Spleen (tissue), 11 donors: ENCODE results near the gene PTPRK. TPM values are rescaled to one million over a fixed set of nuclear protein-coding genes. Genes with fewer than 3 reads are reported as not detected.

Experiments
- DNase-seq: peaks from one replicate; pipeline ENCODE4 v3.0.0-alpha.2; 2020
- H3K27ac ChIP-seq, 8 donors: fragments of 200-600 bp; sonication (generic) in 7 of 8; 1 replicate in 4 of 8; 2 replicates in 4 of 8; pipeline versions ENCODE4 v1.5.0 to v1.8.0; 2016 to 2021; ENCODE audit warnings: inconsistent platforms in 4 of 8, mild to moderate bottlenecking in 4 of 8, moderate library complexity in 1 of 8
- H3K27me3 ChIP-seq, 7 donors: fragments of 200-600 bp; sonication (generic) in 6 of 7; replicated peaks in 1 of 7; 1 replicate in 4 of 7; 2 replicates in 3 of 7; pipeline versions ENCODE4 v1.5.0 to v1.8.0; 2016 to 2021; ENCODE audit warnings: inconsistent platforms in 3 of 7, mild to moderate bottlenecking in 1 of 7
- H3K36me3 ChIP-seq, 6 donors: fragments of 200-600 bp; sonication (generic) in 5 of 6; 1 replicate in 4 of 6; 2 replicates in 2 of 6; pipeline versions ENCODE4 v1.5.0 to v1.8.0; 2016 to 2021; ENCODE audit warnings: inconsistent platforms in 2 of 6
- H3K4me1 ChIP-seq, 6 donors: fragments of 200-600 bp; sonication (generic) in 5 of 6; 1 replicate in 3 of 6; 2 replicates in 3 of 6; pipeline versions ENCODE4 v1.5.0 to v1.8.0; 2016 to 2021; ENCODE audit warnings: inconsistent platforms in 3 of 6
- H3K4me3 ChIP-seq, 8 donors: fragments of 200-600 bp; sonication (generic) in 7 of 8; 1 replicate in 4 of 8; 2 replicates in 4 of 8; pipeline versions ENCODE4 v1.5.0 to v1.8.0; 2016 to 2021; ENCODE audit warnings: inconsistent platforms in 4 of 8, mild to moderate bottlenecking in 4 of 8, moderate library complexity in 2 of 8
- H3K9me3 ChIP-seq, 8 donors: fragments of 200-600 bp; sonication (generic) in 7 of 8; 1 replicate in 4 of 8; 2 replicates in 4 of 8; pipeline versions ENCODE4 v1.5.0 to v1.8.0; 2016 to 2021; ENCODE audit warnings: inconsistent platforms in 4 of 8
- POLR2A ChIP-seq, 3 donors: fragments of 450-650 bp; IDR thresholded peaks; one replicate each; pipeline ENCODE4 v1.5.1; 2017; ENCODE audit warnings: antibody characterized with exemption in 3 of 3, mild to moderate bottlenecking in 1 of 3
- POLR2AphosphoS5 ChIP-seq, 3 donors: sonication (generic); formaldehyde crosslinking; IDR thresholded peaks; one replicate each; pipeline ENCODE4 v1.5.1; 2017; ENCODE audit warnings: antibody characterized with exemption in 3 of 3
- WGBS, 5 donors: extraction: QIAGEN DNeasy Blood & Tissue Kit in 3 of 5; methylation state at CpG; one replicate each; pipeline versions ENCODE4 v1.1.5 to v1.1.7; 2013 to 2018; 5-methylcytosine and 5-hydroxymethylcytosine counted together
- intact Hi-C: fragments of 100-400 bp; cut with DNase I; formaldehyde crosslinking; loops from one replicate; pipeline ENCODE4 v1.15.0; 2023; ENCODE audit warnings: low total_unique reads
- polyA plus RNA-seq, 3 donors: library from polyadenylated mRNA; stranded (reverse); fragments of 200-250 nt; gene quantifications; one replicate each; pipeline ENCODE4 v1.2.1, GENCODE V29; 2013
- total RNA-seq, 7 donors: library from RNA; depleted of rRNA in 3 of 7; stranded (reverse); fragments of >200 nt in 3 of 7; fragmentation: NEBNext Ultra II Directional in 4 of 7; extraction: Animal tissue kit (Norgen Biotek cat#: 25700) in 4 of 7; gene quantifications; one replicate each; pipeline versions ENCODE4 v1.1.0 to v1.2.1, GENCODE V29; 2016 to 2021
- TF ChIP-seq, protein P1 (sequence below), 11 experiments: fragments of 200-600 bp in 7 of 11; fragments of 450-650 bp in 4 of 11; sonication (generic) in 4 of 11; IDR thresholded peaks in 8 of 11; conservative IDR thresholded peaks in 3 of 11; 1 replicate in 7 of 11; 2 replicates in 4 of 11; pipeline versions ENCODE4 v1.4.0 to v1.8.0; 2016 to 2021; ENCODE audit warnings: antibody characterized with exemption in 11 of 11, inconsistent platforms in 4 of 11, mild to moderate bottlenecking in 1 of 11
- donor health status: healthy with polysubstance abuse.
- donor health status: DM: no; HTN: no; CAD: no; lungs with moderate emphysema.
- donor health status: DM: no; HTN: no; CAD: no.
- donor health status: Bipolar disorder and iron deficiency.
- donor health status: healthy.
- donor health status: DM: no; HTN: no; CAD: no.
- donor health status: DM: yes; HTN: yes; CAD: no.

PTPRK gene
- total and polyA plus RNA-seq, 10 donors = 3.3 to 67.8 (median 34.0) TPM

DNA sequence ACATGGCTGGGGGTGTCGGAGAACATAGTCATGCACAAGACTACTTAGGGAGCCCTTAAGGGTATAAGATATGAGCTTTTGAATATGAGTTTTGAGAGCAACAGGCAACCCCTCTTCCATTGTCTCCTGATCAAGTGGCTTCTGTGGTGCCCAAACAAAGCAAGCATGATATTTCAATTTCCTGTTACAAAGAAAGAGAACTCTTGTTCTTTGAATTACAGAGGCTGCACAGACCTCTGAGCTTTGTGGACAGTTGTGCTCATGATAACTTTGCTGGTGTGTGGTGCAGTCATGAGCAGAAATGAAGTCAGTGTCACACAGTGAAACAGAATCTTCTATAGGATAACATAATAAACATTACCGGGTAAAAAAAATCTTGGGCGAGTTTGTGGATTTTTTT, 552.7 kb downstream of the PTPRK start:
- Histone ChIP-seq H3K9me3 (no peaks in the 10 kb centered on the region), H3K27ac (no peak overlapping the region), H3K27me3 (no peaks in the 10 kb centered on the region), H3K36me3 (peaks cover 0 to 47% (median 13%) of the 10 kb centered on the region in 6 donors), H3K4me1 (peaks cover 0 to 9% (median 0%) of the 10 kb centered on the region in 6 donors), H3K4me3 (no peak overlapping the region)
- intact Hi-C loops = no loop called here
- 75 to 97% (median 93%) methylated on average over 3 of the region's 3 CpGs for WGBS, 5 donors
- no peak for DNase-seq
- no peak for TF ChIP-seq POLR2A (IDR thresholded peaks at IDR 0.05)
- TF ChIP-seq POLR2AphosphoS5 (IDR thresholded peaks at IDR 0.05) = no peak
- TF ChIP-seq, protein P1, sequence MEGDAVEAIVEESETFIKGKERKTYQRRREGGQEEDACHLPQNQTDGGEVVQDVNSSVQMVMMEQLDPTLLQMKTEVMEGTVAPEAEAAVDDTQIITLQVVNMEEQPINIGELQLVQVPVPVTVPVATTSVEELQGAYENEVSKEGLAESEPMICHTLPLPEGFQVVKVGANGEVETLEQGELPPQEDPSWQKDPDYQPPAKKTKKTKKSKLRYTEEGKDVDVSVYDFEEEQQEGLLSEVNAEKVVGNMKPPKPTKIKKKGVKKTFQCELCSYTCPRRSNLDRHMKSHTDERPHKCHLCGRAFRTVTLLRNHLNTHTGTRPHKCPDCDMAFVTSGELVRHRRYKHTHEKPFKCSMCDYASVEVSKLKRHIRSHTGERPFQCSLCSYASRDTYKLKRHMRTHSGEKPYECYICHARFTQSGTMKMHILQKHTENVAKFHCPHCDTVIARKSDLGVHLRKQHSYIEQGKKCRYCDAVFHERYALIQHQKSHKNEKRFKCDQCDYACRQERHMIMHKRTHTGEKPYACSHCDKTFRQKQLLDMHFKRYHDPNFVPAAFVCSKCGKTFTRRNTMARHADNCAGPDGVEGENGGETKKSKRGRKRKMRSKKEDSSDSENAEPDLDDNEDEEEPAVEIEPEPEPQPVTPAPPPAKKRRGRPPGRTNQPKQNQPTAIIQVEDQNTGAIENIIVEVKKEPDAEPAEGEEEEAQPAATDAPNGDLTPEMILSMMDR (IDR thresholded peaks at IDR 0.05 in 8 of 11, conservative IDR thresholded peaks at IDR 0.05 in 3 of 11) = no peak

DNA sequence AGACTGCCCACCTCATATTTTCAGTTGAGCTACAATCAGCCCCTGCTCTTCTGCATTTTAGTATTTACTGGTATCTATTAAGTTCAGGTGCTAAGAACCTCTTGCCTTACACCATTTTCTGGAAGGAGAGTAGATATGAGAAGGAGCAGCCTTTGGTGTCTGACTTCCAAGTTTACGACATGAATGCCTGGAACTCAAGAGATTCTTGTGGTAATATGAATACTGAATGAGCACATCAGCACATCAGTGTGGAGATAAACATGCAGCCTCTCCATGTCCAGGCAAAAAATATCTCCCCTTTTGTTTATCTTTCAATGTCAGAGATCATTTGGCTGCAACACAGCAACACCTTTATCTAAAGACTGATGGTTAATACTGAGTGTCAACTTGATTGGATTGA, 553.8 kb downstream of the PTPRK start:
- Histone ChIP-seq H3K4me3 (no peak overlapping the region), H3K36me3 (peaks cover 0 to 37% (median 11%) of the 10 kb centered on the region in 6 donors), H3K27ac (no peak overlapping the region), H3K27me3 (no peaks in the 10 kb centered on the region), H3K4me1 (peaks cover 0 to 5% (median 0%) of the 10 kb centered on the region in 6 donors), H3K9me3 (no peaks in the 10 kb centered on the region)
- TF ChIP-seq, protein P1 (IDR thresholded peaks at IDR 0.05 in 8 of 11, conservative IDR thresholded peaks at IDR 0.05 in 3 of 11) = no peak
- TF ChIP-seq POLR2A (IDR thresholded peaks at IDR 0.05) = no peak
- TF ChIP-seq POLR2AphosphoS5 (IDR thresholded peaks at IDR 0.05) = no peak
- no peak for DNase-seq
- WGBS, 5 donors = 94 to 100% (median 100%) methylated on average over 1 of the region's 1 CpG
- intact Hi-C loops = no loop called here

DNA sequence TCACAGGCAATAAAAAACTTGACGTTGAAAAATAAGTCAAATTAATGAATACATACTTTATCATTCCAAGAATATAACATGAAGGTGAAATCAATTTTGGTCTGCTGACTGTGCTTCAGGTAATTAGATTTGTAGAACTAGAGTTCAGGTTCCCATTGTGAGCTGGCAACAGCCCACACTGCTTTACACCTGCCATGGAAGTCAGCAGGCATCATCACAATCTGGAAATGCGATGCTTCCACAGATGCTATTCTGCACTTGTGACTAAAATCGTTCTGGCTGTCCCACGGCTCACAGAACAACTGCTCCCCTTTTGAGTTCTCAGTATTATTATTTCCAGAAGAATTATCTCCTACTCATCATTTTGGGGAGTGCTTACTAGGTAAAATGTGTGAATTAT, 556.9 kb downstream of the PTPRK start:
- intact Hi-C loops = no loop called here
- no peaks in the 10 kb centered on the region for H3K9me3 ChIP-seq
- no peak for DNase-seq
- TF ChIP-seq POLR2A (IDR thresholded peaks at IDR 0.05) (no peak), POLR2AphosphoS5 (IDR thresholded peaks at IDR 0.05) (no peak)
- TF ChIP-seq, protein P1 (IDR thresholded peaks at IDR 0.05 in 8 of 11, conservative IDR thresholded peaks at IDR 0.05 in 3 of 11) = no peak
- 78 to 94% (median 88%) methylated on average over 4 of the region's 4 CpGs for WGBS, 5 donors
- H3K27ac ChIP-seq = no peak overlapping the region
- H3K27me3 ChIP-seq = no peaks in the 10 kb centered on the region
- H3K36me3 ChIP-seq = peaks cover 0 to 14% (median 0%) of the 10 kb centered on the region in 6 donors
- H3K4me3 ChIP-seq = no peak overlapping the region
- H3K4me1 ChIP-seq = no peaks in the 10 kb centered on the region

DNA sequence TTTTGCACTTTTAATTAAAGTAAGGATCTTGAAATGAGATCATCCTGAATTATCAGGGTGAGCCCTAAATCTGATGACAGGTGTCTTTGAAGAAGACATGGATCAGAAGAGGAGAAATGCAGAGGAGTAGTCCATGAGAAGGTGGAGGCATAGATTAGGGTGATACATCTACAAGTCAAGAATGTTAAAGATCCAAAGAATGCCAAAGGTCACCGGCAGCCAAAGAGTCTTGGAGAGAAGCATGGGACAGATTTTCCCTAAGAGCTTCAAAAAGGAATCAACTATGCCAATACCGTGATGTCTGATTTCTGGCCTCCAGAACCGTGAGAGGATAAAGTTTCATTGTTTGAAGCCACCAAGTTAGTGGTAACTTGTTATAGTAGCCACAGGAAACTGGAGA, 560.5 kb downstream of the PTPRK start:
- H3K27ac ChIP-seq = no peak overlapping the region
- intact Hi-C loops = no loop called here
- no peaks in the 10 kb centered on the region for H3K27me3 ChIP-seq
- no peaks in the 10 kb centered on the region for H3K9me3 ChIP-seq
- no peaks in the 10 kb centered on the region for H3K36me3 ChIP-seq
- H3K4me3 ChIP-seq = no peak overlapping the region
- TF ChIP-seq, protein P1 (IDR thresholded peaks at IDR 0.05 in 8 of 11, conservative IDR thresholded peaks at IDR 0.05 in 3 of 11) = no peak
- TF ChIP-seq POLR2AphosphoS5 (IDR thresholded peaks at IDR 0.05) (no peak), POLR2A (IDR thresholded peaks at IDR 0.05) (no peak)
- DNase-seq = no peak
- 74 to 95% (median 90%) methylated on average over 3 of the region's 3 CpGs for WGBS, 5 donors
- no peaks in the 10 kb centered on the region for H3K4me1 ChIP-seq
